Peyer's patch (tissue), 4 donors: ENCODE results near the gene RTN4R.

ENCODE experiments used
- POLR2A ChIP-seq, 2 donors: fragments of 450-650 bp; IDR thresholded peaks; one replicate each; pipeline ENCODE4 v1.5.1; 2017; ENCODE audit warnings: antibody characterized with exemption in 2 of 2, mild to moderate bottlenecking in 2 of 2, moderate library complexity in 2 of 2
- TF ChIP-seq, protein P1 (sequence below), 6 experiments: fragments of 450-650 bp in 4 of 6; fragments of 200-600 bp in 2 of 6; sonication (generic) in 1 of 6; IDR thresholded peaks; one replicate each; pipeline ENCODE4 v1.5.1; 2017 to 2019; ENCODE audit warnings: antibody characterized with exemption in 6 of 6, mild to moderate bottlenecking in 3 of 6, moderate library complexity in 1 of 6

DNA sequence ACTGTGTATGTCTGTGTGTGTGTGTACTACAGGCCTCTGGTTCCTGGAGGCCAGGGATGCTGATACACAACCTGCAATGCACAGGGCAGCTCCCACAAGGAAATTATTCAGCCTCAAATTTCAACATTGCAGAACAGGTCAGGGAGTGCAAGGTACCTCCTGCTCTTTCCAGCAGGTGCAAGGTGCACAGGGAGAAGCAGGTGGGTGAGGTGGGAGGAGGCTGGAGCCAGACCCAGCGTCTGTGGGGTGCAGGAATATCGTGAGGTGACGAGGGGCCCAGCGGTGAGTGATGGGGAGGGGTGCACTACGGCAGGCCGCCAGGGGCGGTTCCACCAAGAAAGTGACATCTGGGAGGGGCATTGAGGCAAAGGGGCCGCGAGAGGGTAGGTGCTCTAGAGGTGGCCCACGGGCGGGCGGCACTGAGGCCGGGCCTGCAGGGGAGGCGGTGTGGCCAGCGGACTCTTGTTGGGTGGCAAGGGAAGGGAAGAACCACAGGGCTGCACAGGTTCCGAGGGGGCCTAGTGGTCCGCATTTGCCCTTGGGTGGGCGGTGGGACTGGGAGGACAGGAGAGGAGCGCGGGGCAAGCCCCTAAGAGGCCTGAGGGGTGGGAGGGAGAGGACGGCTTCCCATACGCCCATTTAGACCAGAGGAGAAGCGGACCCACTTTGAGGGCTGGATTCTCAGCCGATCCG is 30.1 kb upstream of the RTN4R start:
- TF ChIP-seq, protein P1, sequence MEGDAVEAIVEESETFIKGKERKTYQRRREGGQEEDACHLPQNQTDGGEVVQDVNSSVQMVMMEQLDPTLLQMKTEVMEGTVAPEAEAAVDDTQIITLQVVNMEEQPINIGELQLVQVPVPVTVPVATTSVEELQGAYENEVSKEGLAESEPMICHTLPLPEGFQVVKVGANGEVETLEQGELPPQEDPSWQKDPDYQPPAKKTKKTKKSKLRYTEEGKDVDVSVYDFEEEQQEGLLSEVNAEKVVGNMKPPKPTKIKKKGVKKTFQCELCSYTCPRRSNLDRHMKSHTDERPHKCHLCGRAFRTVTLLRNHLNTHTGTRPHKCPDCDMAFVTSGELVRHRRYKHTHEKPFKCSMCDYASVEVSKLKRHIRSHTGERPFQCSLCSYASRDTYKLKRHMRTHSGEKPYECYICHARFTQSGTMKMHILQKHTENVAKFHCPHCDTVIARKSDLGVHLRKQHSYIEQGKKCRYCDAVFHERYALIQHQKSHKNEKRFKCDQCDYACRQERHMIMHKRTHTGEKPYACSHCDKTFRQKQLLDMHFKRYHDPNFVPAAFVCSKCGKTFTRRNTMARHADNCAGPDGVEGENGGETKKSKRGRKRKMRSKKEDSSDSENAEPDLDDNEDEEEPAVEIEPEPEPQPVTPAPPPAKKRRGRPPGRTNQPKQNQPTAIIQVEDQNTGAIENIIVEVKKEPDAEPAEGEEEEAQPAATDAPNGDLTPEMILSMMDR (IDR thresholded peaks at IDR 0.05), result no peak
- no peak for TF ChIP-seq POLR2A (IDR thresholded peaks at IDR 0.05)
